K562 (cell line): Measurements from ENCODE around the gene FXYD1. TPM values are rescaled to one million over a fixed set of nuclear protein-coding genes. Genes with fewer than 3 reads are reported as not detected.

Experiments
- ATAC-seq: fragments of 200-7000 bp; cut with Tn5 transposase; 3 replicates; pipeline ENCODE4 v1.9.1; 2020; ENCODE audit warnings: moderate library complexity
- BruUV-seq: library from RNA; stranded (reverse); fragments of 400-500 nt; replicated peaks from 2 replicates; lab custom pipeline; 2021; lab: Mats Ljungman, UMichigan
- CTCF ChIA-PET: fragments of 300-600 bp; formaldehyde crosslinking; extraction: SDS; loops from one replicate; lab custom pipeline; 2021; ENCODE audit warnings: low intra/inter-chr PET ratio; lab: Yijun Ruan, JAX
- POLR2A ChIA-PET: fragments of 300-600, 350-650 bp; sonication (Branson Sonifier 250); formaldehyde crosslinking; extraction: SDS; loops from one replicate; lab custom pipeline; 2021; ENCODE audit warnings: antibody characterized with exemption, inconsistent platforms; lab: Yijun Ruan, JAX
- DNase-seq, 4 experiments: peaks; one replicate each; pipeline versions ENCODE4 v3.0.0 to v3.0.0-alpha.2; 2011 to 2018; ENCODE audit warnings: low spot score in 3 of 4, mixed read lengths in 3 of 4; ENCODE audit errors: extremely low read depth in 1 of 4
- FAIRE-seq: peaks from 2 replicates; lab custom pipeline; 2011; peaks lifted over from hg19 to GRCh38; lab: Jason Lieb, UNC
- H2AFZ ChIP-seq: 2 replicates; pipeline ENCODE4 v1.6.0; 2011; ENCODE audit warnings: low read depth, low read length, control low read depth, inconsistent platforms
- H3K27ac ChIP-seq: fragments of 200-600 bp; 3 replicates; pipeline ENCODE4 v1.8.0; 2011; ENCODE audit warnings: low read depth, mild to moderate bottlenecking, control low read depth, inconsistent platforms, low read length, moderate library complexity, mixed read lengths; ENCODE audit errors: extremely low read depth
- H3K27me3 ChIP-seq, 2 experiments: fragments of 300-600 bp in 1 of 2; 2 replicates in 1 of 2; 3 replicates in 1 of 2; pipeline versions ENCODE4 v1.6.0 to v1.8.0; 2011; ENCODE audit warnings: inconsistent platforms in 2 of 2, low read length in 2 of 2, mild to moderate bottlenecking in 1 of 2, mixed read lengths in 1 of 2, moderate library complexity in 1 of 2; ENCODE audit not compliant: control insufficient read depth in 2 of 2, insufficient read depth in 2 of 2
- H3K36me3 ChIP-seq: fragments of 300-600 bp; 3 replicates; pipeline ENCODE4 v1.8.0; 2011; ENCODE audit warnings: mild to moderate bottlenecking, low read length, inconsistent platforms; ENCODE audit not compliant: control insufficient read depth, insufficient read depth
- H3K4me1 ChIP-seq, 2 experiments: fragments of 200-600 bp in 1 of 2; replicated peaks in 1 of 2; 2 replicates in 1 of 2; 3 replicates in 1 of 2; pipeline versions ENCODE4 v1.5.1 to v1.8.0; 2011; ENCODE audit warnings: inconsistent platforms in 2 of 2, low read length in 2 of 2, mild to moderate bottlenecking in 1 of 2, mixed read lengths in 1 of 2, moderate library complexity in 1 of 2; ENCODE audit not compliant: control insufficient read depth in 2 of 2, insufficient read depth in 2 of 2
- H3K4me2 ChIP-seq: 2 replicates; pipeline ENCODE4 v1.6.1; 2011; ENCODE audit warnings: low read length, control low read depth, inconsistent platforms, mixed read lengths; ENCODE audit not compliant: insufficient read depth
- H3K4me3 ChIP-seq: fragments of 200-600 bp; sonication (generic), shearing (Covaris generic); 2 replicates; pipeline ENCODE4 v1.5.1; 2016; ENCODE audit warnings: control low read depth, inconsistent platforms
- H3K79me2 ChIP-seq: fragments of 200-600 bp; 3 replicates; pipeline ENCODE4 v1.8.0; 2011; ENCODE audit warnings: low read length, inconsistent platforms; ENCODE audit not compliant: control insufficient read depth, insufficient read depth
- H3K9ac ChIP-seq, 2 experiments: 2 replicates each; pipeline versions ENCODE4 v1.6.0 to v1.6.1; 2011; ENCODE audit warnings: low read depth in 2 of 2, low read length in 2 of 2, control low read depth in 1 of 2, inconsistent platforms in 1 of 2, mild to moderate bottlenecking in 1 of 2, mixed read lengths in 1 of 2; ENCODE audit not compliant: insufficient read depth in 1 of 2
- H3K9me1 ChIP-seq: one replicate; pipeline ENCODE4 v1.6.0; 2011; ENCODE audit warnings: inconsistent platforms, mild to moderate bottlenecking, low read length, moderate library complexity; ENCODE audit not compliant: control insufficient read depth, insufficient read depth
- H3K9me3 ChIP-seq: replicated peaks from 2 replicates; pipeline ENCODE4 v1.5.1; 2011; ENCODE audit warnings: low read depth, low read length, inconsistent platforms; ENCODE audit not compliant: control insufficient read depth, insufficient read depth
- H4K20me1 ChIP-seq: replicated peaks from 2 replicates; pipeline ENCODE4 v1.6.1; 2011; ENCODE audit warnings: low read length, inconsistent platforms, mixed read lengths; ENCODE audit not compliant: control insufficient read depth, insufficient read depth
- BRD4 ChIP-seq: fragments of 200-600 bp; sonication (generic); IDR thresholded peaks from 2 replicates; pipeline ENCODE4 v1.6.1; 2017; ENCODE audit warnings: inconsistent platforms
- CLOCK ChIP-seq: fragments of 250-450 bp; sonication (Bioruptor Pico); IDR thresholded peaks from 2 replicates; pipeline ENCODE4 v1.4.0; 2020; ENCODE audit warnings: mild to moderate bottlenecking, moderate library complexity, borderline replicate concordance
- CSDE1 ChIP-seq, 2 experiments: fragments of 450-650 bp; IDR thresholded peaks; 2 replicates each; pipeline ENCODE4 v1.6.1; 2016; ENCODE audit warnings: mild to moderate bottlenecking in 1 of 2
- DEAF1 ChIP-seq: fragments of 450-650 bp; formaldehyde crosslinking; IDR thresholded peaks from 2 replicates; pipeline ENCODE4 v1.4.0; 2020; ENCODE audit warnings: mild to moderate bottlenecking, moderate library complexity
- E2F1 ChIP-seq: sonication (generic); formaldehyde crosslinking; IDR thresholded peaks from 2 replicates; pipeline ENCODE4 v1.8.1; 2023; ENCODE audit warnings: mild to moderate bottlenecking, missing genetic modification reagents, moderate library complexity
- HCFC1 ChIP-seq: IDR thresholded peaks from 2 replicates; pipeline ENCODE4 v1.6.1; 2012; ENCODE audit warnings: low read depth, low read length, improper control_type of control experiment
- IRF1 ChIP-seq: sonication (generic); formaldehyde crosslinking; IDR thresholded peaks from 2 replicates; pipeline ENCODE4 v1.8.0; 2022; ENCODE audit warnings: missing genetic modification reagents, mild to moderate bottlenecking, borderline replicate concordance
- MCM3 ChIP-seq: fragments of 450-650 bp; IDR thresholded peaks from 2 replicates; pipeline ENCODE4 v1.6.1; 2016
- PRMT5 ChIP-seq: sonication (generic); formaldehyde crosslinking; IDR thresholded peaks from 2 replicates; pipeline ENCODE4 v1.5.0; 2020; ENCODE audit warnings: missing genetic modification reagents
- RHOXF2B ChIP-seq: fragments of 250-450 bp; sonication (Bioruptor Pico); conservative IDR thresholded peaks from 2 replicates; pipeline ENCODE4 v1.5.1; 2021
- ZEB2 ChIP-seq: fragments of 450-650 bp; IDR thresholded peaks from 2 replicates; pipeline ENCODE4 v1.6.1; 2016
- ZHX1 ChIP-seq: fragments of 150-350 bp; conservative IDR thresholded peaks from 2 replicates; pipeline ENCODE4 v1.6.1; 2014; ENCODE audit warnings: low read length
- ZNF146 ChIP-seq: IDR thresholded peaks from one replicate; pipeline ENCODE4 v1.6.1; 2018; ENCODE audit warnings: missing compliant biosample characterization; ENCODE audit not compliant: unreplicated experiment
- ZNF644 ChIP-seq: fragments of 200-800 bp; sonication (Bioruptor generic); IDR thresholded peaks from 2 replicates; pipeline ENCODE4 v1.6.1; 2016; ENCODE audit warnings: low read depth, missing genetic modification characterization, missing compliant biosample characterization
- WGBS: fragments of 100-300 bp; shearing (Covaris generic); methylation state at CpG from one replicate; pipeline ENCODE4 v1.1.6; 2016; ENCODE audit warnings: low coverage, mixed read lengths; ENCODE audit not compliant: insufficient coverage; ENCODE audit errors: missing lambda C conversion rate; 5-methylcytosine and 5-hydroxymethylcytosine counted together
- in situ Hi-C: fragments of 300-500 bp; cut with MboI; formaldehyde crosslinking; loops from 4 replicates; pipeline ENCODE4 v1.15.0; 2018; ENCODE audit warnings: inconsistent platforms, mixed read lengths
- intact Hi-C: fragments of 100-400 bp; cut with micrococcal nuclease; formaldehyde crosslinking; loops from 2 replicates; pipeline ENCODE4 v1.14.2; 2022
- polyA plus RNA-seq, 8 experiments: library from polyadenylated mRNA; depleted of rRNA in 4 of 8; stranded (reverse) in 5 of 8; unstranded in 3 of 8; fragments of >200 nt; fragmentation: Nextera tagmentation in 2 of 8; fragmentation: Illumina TruSeq in 1 of 8; extraction: Ambion mirVana in 2 of 8; extraction: Trizol in 1 of 8; gene quantifications; 2 replicates each; pipeline versions ENCODE4 v1.2.1 to v1.2.3, GENCODE V29; 2011 to 2014; ENCODE audit warnings: inconsistent platforms in 1 of 8, missing spikeins in 1 of 8
- total RNA-seq, 7 experiments: library from RNA; depleted of rRNA in 6 of 7; stranded (reverse); fragments of >200 nt in 6 of 7; fragmentation: Illumina TruSeq in 2 of 7; extraction: Trizol in 2 of 7; gene quantifications; 2 replicates each; pipeline versions ENCODE4 v1.2.1 to v1.2.3, GENCODE V29; 2011 to 2021; ENCODE audit warnings: low replicate concordance in 1 of 7

FXYD1 gene
- total and polyA plus RNA-seq, 9 of the 15 experiments (the other 6 are each of a cell fraction or from before 2014, with no cell fraction given), result 0.40 to 3.2 (median 1.8) TPM; not detected in 3

GRCh38 chr19:35104361-35104760 lies 34.3 kb upstream of the FXYD1 start:
- peaks cover 19 to 33% of the 10 kb centered on the region in 2 experiments for H3K4me1 ChIP-seq
- no peak for DNase-seq
- 75% methylated on average over 8 of the region's 11 CpGs for WGBS
- no peak overlapping the region for H3K4me2 ChIP-seq
- ATAC-seq, result no peak
- H3K4me3 ChIP-seq, result no peak overlapping the region
- ChIA-PET POLR2A (interaction anchor here (0.6 to 1.1 kb wide), 3 partner anchors 37 to 90 kb away, joined by 3 to 4 read pairs (median 4); no protein-coding TSS in a partner anchor), CTCF (no interaction called here)
- H3K36me3 ChIP-seq, result no peaks in the 10 kb centered on the region
- in situ Hi-C loops, result no loop called here
- no peak overlapping the region for H2AFZ ChIP-seq
- no peak for FAIRE-seq
- H3K9ac ChIP-seq, result no peak overlapping the region
- H4K20me1 ChIP-seq, result no peaks in the 10 kb centered on the region
- BruUV-seq, result no TSS peak
- no peaks in the 10 kb centered on the region for H3K79me2 ChIP-seq
- no peaks in the 10 kb centered on the region for H3K9me1 ChIP-seq
- intact Hi-C loops, result no loop called here
- H3K27ac ChIP-seq, result no peak overlapping the region
- H3K9me3 ChIP-seq, result peaks cover 7% of the 10 kb centered on the region
- H3K27me3 ChIP-seq, result no peaks in the 10 kb centered on the region
- no peak for TF ChIP-seq MCM3
- TF ChIP-seq IRF1 (CRISPR knock-in tag), result no peak
- no peak for TF ChIP-seq HCFC1
- TF ChIP-seq ZEB2, result no peak
- no peak for TF ChIP-seq ZHX1
- TF ChIP-seq PRMT5 (CRISPR knock-in tag), result no peak
- TF ChIP-seq BRD4, result no peak
- no peak for TF ChIP-seq ZNF146
- TF ChIP-seq CLOCK (CRISPR knock-in tag), result no peak
- no peak for TF ChIP-seq DEAF1 (CRISPR knock-in tag)
- no peak for TF ChIP-seq E2F1 (CRISPR knock-in tag)
- TF ChIP-seq ZNF644 (tag), result no peak
- no peak for TF ChIP-seq CSDE1 (IDR thresholded peaks at IDR 0.05)
- no peak for TF ChIP-seq RHOXF2B (CRISPR knock-in tag)
